Globus pallidus (tissue), 1 donor: ENCODE measurements around the gene DIAPH1.
A peak's percentile ranks its signal among the peaks of the same experiment; 100 is the strongest.

ENCODE experiments used
- DNase-seq: peaks from one replicate; pipeline ENCODE4 v3.0.0-alpha.2; 2015; ENCODE audit warnings: low spot score

Gene DIAPH1

DNA sequence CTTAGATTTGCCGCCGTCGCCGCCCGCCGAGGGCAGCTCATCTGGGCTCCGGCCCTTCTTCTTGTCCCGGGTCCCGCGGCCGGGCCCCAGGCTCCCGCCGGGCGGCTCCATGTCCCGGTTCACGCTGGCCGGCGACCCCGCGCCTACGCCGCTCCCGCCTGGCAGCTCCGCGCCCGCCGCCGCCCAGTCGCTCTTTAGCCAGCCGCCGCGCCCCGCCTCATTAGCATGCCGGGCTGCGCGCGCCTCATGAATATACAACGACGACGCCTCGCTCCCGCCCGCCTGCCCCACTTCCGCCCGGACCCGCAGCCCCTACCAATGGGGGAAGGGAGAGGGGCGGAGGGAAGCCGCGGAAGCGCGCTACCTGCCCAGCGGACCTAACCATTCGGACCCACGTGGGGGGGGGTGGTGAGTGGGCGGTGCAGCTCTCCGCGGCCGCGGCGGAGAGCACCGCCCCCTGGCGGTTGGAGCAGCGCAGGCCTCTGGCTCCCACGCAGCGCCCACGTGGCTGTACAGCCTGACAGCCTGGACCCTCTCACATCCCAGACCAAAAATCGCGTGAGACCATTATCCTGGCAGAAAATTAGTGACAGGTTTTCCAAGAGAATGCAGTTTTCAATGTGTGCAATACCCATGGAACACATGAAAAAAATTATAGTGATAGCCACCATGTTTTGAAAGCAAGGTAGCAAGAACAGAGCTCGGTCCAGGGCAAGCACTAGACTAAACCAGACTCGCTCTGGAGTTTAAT is at the start of gene DIAPH1:
TSS of gene DIAPH1 (minus strand) at position 197 of the 751 bp plus-strand sequence. CDS start at position 111, 86 bp downstream.
- peak; percentile 81 for DNase-seq

DNA sequence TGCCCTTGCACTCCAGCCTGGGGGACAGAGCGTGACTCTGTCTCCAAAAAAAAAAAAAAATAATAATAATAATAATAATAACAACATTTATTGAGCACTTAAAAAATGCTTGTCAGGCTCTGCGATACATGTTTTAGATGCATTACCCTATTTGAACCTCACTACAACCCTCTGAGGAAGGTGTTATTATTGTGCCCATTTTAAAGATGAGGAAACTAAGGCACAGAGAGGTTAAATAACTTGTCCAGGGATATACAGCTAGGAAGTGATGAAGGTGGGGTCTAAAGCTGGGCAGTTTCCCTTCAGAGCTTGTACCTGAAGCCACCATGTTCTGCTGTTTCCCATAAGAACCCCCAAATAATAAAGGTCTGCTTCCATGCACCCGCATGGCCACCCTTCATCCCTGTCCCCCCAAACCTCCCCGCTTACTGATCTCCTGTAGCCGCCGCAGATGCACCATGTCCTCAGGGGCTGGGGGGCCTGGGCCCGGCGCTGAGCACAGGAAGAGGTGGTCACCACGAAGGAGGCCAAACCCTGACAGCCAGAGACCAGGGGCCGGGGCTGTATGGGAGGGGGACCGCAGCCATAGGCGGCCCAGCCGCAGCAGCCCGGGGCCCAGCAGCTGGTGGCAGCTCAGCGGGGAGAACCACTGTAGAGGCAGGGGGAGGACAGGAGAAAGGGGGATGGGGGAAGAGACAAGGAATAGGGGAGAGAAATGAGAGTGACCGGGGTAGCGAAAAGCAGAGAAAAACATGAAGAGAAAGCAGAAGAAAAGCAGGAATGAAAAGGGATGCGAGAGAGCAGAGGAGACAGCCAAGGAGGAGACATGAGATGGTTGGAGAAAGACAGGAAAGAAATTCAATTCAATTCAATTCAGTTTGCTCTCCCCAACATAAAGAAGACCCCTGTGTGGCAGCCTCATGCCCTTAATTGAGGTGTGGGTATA is 47.5 kb upstream of the DIAPH1 start:
- no peak for DNase-seq

DNA sequence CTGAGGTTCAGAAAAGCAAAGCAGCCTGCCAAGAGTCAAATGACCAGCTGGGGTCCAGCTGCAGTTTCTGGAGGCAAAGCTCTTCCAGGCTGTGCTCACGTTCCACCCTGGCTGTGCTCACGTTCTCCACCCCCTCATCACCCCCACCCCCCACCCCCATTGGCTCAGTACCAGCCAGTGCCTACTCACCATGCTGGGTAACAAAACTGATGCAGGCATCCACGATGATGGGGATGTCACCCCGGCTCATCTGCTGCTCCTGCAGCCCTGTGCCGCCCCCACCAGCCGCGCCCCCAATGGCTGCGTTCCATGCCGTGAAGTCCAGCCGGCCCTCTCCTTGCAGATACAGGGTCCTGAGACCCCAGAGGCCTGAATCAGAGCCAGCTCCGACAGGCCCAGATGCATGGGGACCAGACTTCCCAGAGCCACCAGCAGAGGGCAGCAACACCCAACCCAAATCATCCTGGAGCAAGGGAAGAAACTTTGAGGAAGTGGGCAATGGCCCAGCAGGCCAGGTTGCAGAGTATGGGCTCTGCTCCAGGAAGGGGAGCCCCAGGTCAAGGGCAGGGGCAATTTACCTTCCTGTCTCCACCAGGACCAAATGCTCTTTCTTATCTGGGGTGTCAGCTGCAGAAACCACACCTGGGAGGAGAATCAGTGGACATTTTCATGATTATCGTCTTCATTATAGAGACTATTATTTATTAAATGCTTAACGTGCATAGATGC is 46.1 kb upstream of the DIAPH1 start:
- peak; percentile 59 for DNase-seq

DNA sequence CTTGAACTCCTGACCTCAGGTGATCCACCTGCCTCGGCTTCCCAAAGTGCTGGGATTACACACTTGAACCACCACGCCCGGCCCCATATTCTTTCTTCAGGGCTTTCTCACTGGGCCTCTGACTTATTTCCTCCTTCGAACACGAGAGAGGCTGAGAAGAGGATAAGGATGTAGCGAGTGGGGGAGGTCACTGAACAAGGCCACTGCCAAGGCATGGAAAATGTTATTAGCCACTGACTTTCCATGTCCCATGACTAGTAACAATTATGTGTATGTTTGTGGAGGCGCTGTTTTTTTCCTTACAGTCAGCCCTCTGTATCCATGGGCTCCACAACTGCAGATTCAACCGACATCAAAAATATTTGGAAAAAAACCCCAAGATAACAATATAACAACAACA is 44.7 kb upstream of the DIAPH1 start:
- DNase-seq, result no peak

DNA sequence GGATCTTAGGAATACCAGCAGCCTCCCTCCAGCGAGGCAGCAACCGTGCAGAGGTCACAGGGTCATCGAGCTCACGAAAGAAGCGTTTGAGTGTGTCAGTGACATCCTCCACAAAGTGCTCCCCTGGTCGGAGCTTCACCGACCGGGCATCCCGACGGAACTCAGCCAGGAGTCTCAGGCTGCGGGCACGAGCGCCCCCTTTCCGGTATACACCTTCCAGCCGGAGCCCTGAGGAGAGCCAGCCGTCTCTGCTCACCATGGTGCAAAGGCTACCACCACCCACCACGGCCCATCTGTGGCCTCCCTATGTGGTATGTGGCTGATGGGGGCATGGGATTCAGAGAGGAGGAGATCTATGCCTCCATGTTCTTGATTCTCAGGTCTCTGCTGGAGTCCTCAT is 43.2 kb upstream of the DIAPH1 start:
- DNase-seq, result no peak

DNA sequence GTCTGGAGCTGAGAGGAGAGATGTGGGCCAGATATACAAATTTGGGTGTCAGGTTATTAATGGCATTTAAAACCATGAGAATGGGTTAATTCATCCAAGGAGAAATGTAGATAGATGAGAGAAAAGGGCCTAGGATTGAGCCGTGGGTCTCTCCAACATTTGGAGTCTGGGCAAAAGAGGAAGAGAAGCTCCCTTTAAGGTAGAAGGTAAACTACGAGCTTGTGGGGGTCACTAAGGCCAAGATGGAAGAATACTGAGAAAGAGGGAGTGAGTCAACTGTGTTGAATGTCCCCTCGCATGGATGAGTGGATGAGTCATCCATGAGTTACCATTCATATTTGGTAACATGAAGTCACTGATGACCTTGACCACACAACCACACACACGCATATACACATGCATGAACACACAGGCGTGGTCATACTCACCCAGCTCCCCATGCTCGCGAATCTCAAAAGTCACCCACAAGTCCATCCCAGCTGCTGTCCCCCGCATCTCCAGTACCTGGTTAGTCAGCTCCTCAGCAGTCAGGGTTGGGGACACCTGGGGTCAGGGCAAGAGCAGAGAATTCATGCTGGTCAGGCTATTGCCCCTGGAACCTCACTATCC is 39.2 kb upstream of the DIAPH1 start:
- no peak for DNase-seq

DNA sequence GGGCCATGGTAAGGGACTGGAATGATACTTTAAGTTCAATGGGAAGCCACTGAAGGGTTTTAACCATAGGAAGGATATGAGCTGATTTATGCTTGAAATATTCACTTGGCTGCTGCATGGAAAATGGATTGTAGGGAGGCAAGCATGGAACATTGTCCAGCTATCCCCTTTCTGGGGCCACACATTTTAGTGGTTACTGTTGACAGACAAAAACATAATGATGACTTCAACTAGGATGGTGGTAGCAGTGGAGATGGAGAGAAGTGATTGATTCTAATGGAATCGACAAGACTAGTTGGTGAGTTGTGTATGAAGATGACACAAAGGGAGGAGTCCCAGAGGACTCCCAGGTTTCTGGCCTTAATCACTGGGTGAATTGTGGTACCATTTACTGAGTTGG is 38.6 kb upstream of the DIAPH1 start:
- no peak for DNase-seq

DNA sequence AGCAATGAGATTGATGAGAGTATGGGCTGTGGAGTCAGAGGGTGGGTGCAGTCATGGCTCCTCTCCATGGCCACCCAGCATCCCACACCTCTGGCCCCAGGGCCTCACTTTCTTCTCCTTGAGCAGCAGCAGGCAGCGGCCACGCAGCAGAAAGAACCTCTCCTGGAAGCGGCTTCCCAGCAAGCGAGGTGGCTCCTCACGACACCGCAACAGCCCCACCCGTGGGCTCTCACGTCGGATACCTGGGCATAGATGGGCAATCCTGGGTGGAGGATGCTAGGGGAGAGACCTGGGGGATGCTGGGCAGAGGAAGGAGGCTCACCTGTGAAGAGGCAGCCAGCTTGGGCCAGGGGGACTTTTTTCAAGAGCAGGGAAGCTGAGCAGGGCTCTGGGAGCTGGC is 37.6 kb upstream of the DIAPH1 start:
- DNase-seq, result no peak

DNA sequence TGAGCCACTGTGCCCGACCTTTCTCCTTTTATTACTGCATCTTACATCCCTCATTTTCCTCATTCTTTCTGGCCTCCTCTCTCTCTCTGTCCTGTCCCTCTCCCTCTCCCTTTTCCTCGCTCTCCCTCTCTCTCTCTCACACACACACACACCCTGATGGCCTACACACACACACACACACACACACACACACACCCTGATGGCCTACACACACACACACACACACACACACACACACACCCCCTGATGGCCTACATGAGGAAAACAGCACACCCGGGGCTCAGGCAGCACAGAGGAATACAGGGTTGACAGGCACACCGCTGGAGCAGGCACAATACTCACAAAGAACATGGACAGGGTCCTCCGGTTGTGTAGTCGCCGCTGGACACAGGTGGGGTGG is 36.2 kb upstream of the DIAPH1 start:
- no peak for DNase-seq

DNA sequence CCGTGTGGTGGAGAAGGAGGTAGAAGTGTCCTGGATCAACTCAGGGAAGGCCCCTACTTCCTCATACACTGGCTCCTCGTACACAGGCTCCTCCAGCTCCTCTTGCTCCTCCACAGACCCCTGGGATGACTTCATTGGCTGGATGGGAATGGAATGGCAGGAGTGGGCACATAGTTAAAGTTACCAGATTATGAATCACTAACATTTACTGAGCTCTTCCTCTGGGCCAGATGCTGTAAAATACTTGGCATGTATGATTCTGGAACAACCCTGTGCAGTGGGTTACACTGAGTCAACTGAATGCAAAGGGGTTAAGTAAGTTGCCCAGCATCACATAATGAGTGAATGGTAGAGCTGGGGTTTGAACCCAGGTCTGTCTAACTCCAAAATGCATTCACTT is 35.5 kb upstream of the DIAPH1 start:
- no peak for DNase-seq

DNA sequence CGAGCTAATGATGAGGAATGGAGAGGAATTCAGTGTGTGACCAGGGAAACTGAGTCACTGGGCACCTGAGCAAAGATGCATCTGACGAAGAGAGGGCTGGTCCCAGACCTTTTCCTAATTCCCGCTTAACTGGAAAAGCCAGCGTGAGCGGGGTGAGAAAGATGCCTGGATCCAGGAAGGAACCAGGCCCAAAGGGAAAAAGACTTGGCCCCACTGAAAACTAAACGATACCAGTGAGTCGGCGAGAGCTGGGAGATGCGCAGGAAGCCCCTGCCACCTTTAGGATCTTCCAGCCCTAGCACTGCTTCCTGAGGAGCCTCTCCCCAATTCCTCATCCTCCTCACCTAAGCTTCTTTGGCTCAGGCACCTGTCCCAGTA is 32.9 kb upstream of the DIAPH1 start:
- no peak for DNase-seq

DNA sequence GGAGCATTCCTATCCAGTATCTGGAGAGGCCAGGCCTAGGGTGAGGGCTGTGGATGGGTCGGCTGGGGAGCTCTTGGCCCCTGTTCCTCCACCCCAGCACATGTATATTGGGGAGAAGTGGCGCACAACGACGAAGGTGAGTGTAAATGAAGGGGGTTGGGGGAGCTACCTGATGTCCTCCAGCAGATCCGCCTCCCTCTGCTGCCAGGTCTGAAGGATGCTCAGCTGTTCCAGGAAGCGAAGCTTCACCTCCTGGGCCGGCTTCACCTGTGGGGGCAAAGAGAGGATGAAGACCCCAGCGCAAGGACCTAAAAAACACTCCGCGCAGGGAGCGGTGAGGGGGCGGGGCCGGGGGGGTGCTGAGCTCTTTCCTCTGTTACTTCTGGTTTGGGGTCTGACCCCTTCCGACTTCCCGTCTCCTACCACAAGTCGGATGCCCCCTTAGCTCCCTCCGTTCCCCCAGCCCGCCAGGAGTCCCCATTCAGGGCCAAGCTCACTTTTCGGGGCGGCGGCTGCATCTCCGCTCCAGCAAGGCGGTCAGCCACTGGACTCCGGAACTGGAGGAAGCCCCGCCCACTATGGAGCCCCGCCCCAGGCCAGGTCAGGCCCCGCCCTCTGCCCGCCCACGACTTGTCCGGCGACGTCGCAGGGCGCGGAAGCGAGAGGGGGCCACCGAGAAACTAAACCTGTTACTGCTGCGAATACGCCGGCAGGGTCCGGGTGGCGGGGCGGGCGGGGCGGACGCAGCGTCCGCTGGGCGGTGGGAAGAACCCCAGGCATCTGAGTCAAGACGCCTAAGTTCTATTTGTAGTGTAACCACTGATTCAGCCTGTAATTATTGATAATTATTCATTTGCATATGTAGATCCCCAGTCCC is 32.3 kb upstream of the DIAPH1 start, which contains the start of gene FCHSD1:
TSS of gene FCHSD1 (minus strand) at position 568 of the 877 bp plus-strand sequence. CDS start at position 518, 50 bp downstream.
- DNase-seq, result peak; percentile 80

DNA sequence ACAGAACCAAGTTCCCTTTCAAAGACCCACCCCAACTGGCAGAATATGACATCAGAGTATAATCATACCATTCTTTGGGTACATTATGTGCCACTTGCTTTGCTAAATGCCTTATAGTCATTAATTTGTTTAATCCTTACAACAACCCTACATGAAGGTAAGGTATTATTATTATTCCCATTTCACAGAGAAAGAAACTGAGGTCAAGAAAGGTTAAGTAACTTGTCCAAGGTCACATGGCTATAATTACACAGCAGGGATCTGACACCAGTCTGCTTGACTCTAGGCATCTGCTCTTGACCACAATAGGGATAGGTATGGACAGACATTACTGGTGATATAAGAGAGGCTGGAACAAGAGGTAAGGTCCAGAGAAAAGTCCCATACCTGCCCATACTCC is 31.2 kb upstream of the DIAPH1 start:
- no peak for DNase-seq

DNA sequence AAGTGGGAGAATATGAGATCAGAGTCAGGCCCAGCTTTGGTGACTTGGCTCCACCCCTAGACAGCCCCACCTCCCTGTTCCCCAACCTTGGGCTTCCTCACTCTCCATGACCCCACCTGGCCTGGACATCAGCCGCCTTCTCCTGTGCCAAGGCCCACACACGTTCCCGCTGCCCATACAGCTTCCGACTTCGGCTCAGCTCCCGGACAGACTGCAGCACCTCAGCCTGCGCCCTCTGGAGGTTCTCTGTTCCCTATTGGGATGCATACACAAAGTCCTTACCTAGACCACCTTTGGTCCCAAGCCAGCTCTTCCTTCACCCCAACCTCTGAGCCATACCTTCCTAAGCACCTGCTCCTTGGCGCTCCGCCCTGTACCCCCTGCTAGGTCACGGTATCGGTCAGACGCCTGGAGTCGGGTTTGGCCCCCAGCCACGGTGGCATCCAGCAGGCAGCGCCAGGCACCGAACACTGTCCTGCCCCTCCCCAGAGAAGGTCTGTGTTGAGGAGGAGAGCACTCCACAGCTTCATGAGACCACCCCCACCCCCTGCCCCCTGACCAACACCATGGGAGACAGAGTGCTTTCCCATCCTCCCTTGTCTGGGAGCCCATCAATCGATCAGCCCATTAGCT is 30.4 kb upstream of the DIAPH1 start:
- no peak for DNase-seq

DNA sequence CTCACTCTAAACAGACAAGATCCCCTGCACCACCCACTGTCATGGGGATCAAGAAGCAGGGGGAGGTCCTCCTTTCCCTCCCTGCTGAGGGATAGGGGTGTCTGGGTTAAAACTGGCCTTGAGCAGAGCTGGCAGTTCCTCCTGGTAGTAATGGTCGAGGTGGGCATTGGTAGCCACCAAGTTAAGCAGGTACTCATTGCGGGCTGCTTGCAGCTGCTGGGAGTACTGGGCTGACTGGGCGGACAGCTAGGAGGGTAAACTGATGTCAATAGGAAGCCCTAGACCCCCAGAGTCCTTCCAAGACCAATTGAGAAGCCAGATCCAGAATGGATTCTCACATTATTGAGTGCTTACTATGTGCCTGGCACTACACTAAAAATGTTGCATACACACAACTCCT is 29.1 kb upstream of the DIAPH1 start:
- no peak for DNase-seq

DNA sequence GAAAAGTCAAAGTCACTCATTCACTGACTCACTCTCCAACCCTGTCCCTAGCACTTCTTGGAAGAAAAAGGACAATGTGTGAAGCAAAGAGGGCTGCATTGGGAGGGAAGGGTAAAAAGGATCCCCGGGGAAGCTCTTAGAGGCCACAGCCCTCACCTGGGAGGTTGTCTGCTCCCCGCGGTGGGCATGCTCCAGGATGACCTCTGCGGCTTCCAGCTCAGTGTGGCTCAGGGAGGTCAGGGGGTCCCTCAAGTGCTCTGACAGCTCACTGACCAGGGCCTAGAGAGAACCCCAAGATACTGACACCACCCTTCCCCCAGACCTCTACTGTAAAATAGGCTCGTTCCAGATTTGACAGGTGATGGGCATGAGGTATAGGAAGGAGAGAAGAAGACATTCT is 28.4 kb upstream of the DIAPH1 start:
- no peak for DNase-seq

DNA sequence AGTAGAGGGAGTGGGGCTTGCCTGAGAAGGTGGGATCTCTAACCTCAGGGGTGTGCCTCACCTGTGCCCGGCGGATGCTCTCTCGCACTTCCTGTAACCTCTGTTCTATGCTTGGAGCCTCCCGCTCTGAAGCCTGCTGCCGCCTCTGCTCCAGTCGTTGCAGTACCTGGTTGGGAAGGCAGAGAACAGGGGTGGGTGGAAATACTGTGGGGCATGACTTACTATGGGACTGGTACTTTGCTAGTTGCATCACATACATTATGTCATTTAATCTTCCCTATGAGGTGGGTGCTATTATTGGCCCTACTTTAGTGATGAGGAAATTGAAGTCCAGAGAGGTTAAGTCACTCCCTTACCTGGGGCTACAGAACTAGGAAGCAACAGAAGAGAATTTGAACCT is 27.2 kb upstream of the DIAPH1 start:
- no peak for DNase-seq

DNA sequence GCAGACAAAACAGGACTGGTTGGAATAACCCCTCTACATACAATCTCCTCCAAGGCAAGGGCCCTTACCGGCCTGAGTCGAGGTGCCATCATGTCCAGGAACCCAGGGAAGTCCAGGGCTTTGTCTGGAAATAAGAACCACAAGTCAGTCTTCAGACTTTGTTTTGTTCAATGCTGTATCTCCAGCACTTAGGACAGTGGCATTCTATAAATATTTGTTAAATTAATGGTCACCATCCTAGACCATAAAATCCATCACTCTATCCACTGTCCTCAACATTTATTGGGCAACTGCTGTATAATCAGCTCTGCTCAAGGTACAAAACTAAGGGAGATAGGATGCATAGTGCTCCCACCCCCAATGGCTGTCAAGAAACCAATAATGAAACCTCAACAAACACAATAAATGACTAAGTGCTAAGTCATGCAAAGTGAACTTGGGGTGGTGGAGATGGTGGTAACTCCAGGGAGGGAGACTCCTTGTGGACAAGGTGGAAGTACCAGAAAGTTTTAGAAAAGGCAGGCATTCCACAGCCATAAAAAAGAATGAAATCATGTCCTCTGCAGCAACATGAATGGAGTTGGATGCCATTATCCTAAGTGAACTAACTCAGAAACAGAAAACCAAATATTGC is 23.0 kb upstream of the DIAPH1 start:
- DNase-seq, result no peak

DNA sequence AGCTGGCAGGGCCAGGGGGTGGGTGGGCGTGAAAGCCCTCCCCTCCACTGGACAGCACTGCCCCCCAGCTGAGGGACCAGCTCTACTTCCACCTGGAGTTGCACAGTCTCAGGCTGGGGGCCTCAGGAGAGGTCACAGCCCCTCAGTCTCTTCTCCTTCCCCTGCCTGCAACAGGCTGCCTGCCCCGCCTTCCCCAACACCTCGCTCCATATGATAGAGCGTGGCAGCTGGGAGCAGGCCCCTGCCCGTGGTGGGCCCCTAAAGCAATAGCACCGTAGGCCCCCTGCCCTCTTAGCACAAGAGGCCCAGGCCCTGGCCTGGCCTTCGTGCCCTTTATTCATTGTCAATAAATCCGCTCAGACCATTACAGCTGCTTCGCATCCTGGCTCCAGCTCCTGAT is 21.9 kb upstream of the DIAPH1 start:
- no peak for DNase-seq

DNA sequence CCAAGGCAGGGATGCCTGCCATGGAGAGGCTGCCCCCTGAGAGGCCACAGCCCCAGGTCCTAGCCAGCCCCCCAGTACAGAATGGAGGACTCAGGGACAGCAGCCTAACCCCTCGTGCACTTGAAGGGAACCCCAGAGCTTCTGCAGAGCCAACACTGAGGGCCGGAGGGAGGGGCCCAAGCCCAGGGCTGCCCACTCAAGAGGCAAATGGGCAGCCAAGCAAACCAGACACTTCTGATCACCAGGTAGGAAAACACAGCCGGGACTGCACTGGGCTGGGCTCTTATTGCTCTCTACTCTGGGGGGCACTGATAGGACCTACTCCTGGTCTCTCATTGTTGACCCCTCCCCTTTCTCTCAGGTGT is 21.2 kb upstream of the DIAPH1 start:
- DNase-seq, result no peak
